Measurements from ENCODE around the gene RAPGEF1.

Gene RAPGEF1

GRCh38 chr9:131585375-131585774 is 154.5 kb downstream of the RAPGEF1 start:
- DNase-seq (ENCODE audit: low read depth, low spot score) = peak; percentile 82

GRCh38 chr9:131584858-131585257 is 155.0 kb downstream of the RAPGEF1 start:
- DNase-seq (ENCODE audit: low read depth, low spot score) = no peak

More at GRCh38 chr9:131585375-131585774, 154.5 kb downstream of the RAPGEF1 start:
- no peak overlapping the region for H3K4me3 ChIP-seq (ENCODE audit: low read length)

GRCh38 chr9:131583836-131584555 is 155.9 kb downstream of the RAPGEF1 start:
- no peak for DNase-seq (ENCODE audit: low read depth, low spot score)
- no peak overlapping the region for H3K4me3 ChIP-seq (ENCODE audit: low read length)

More at GRCh38 chr9:131584858-131585257, 155.0 kb downstream of the RAPGEF1 start:
- H3K4me3 ChIP-seq (ENCODE audit: low read length) = no peak overlapping the region

- no peak overlapping the region for H3K4me3 ChIP-seq (ENCODE audit: low read length)
- no peak for DNase-seq (ENCODE audit: low read depth, low spot score)
These were observed 156.6 kb downstream of the RAPGEF1 start for GRCh38 chr9:131583337-131583645.

- H3K4me3 ChIP-seq (ENCODE audit: low read length) = no peak overlapping the region
- DNase-seq (ENCODE audit: low read depth, low spot score) = no peak
These were observed 157.2 kb downstream of the RAPGEF1 start for GRCh38 chr9:131582466-131583336.

- DNase-seq (ENCODE audit: low read depth, low spot score) = no peak
- H3K4me3 ChIP-seq (ENCODE audit: low read length) = no peak overlapping the region
These were observed 157.8 kb downstream of the RAPGEF1 start for GRCh38 chr9:131582056-131582455.

GRCh38 chr9:131580358-131580757 is 159.5 kb downstream of the RAPGEF1 start:
- H3K4me3 ChIP-seq (ENCODE audit: low read length) = no peak overlapping the region

GRCh38 chr9:131579789-131580211 is 160.1 kb downstream of the RAPGEF1 start:
- DNase-seq (ENCODE audit: low read depth, low spot score) = no peak
- no peak overlapping the region for H3K4me3 ChIP-seq (ENCODE audit: low read length)

More at GRCh38 chr9:131580358-131580757, 159.5 kb downstream of the RAPGEF1 start:
- DNase-seq (ENCODE audit: low read depth, low spot score) = no peak

- DNase-seq (ENCODE audit: low read depth, low spot score) = no peak
- no peak overlapping the region for H3K4me3 ChIP-seq (ENCODE audit: low read length)
These were observed 161.0 kb downstream of the RAPGEF1 start for GRCh38 chr9:131578731-131579504.

GRCh38 chr9:131578021-131578420 is 161.9 kb downstream of the RAPGEF1 start:
- DNase-seq (ENCODE audit: low read depth, low spot score) = no peak
- no peak overlapping the region for H3K4me3 ChIP-seq (ENCODE audit: low read length)

- H3K4me3 ChIP-seq (ENCODE audit: low read length) = no peak overlapping the region
- no peak for DNase-seq (ENCODE audit: low read depth, low spot score)
These were observed 162.6 kb downstream of the RAPGEF1 start for GRCh38 chr9:131577005-131578000.

GRCh38 chr9:131575946-131576853 is 163.7 kb downstream of the RAPGEF1 start:
- no peak overlapping the region for H3K4me3 ChIP-seq (ENCODE audit: low read length)
- DNase-seq (ENCODE audit: low read depth, low spot score) = no peak

- no peak overlapping the region for H3K4me3 ChIP-seq (ENCODE audit: low read length)
- no peak for DNase-seq (ENCODE audit: low read depth, low spot score)
These were observed 164.9 kb downstream of the RAPGEF1 start for GRCh38 chr9:131574730-131575640.

GRCh38 chr9:131567910-131568309 is 172.0 kb downstream of the RAPGEF1 start:
- H3K4me3 ChIP-seq (ENCODE audit: low read length) = no peak overlapping the region
- DNase-seq (ENCODE audit: low read depth, low spot score) = no peak

GRCh38 chr9:131566158-131566557 is 173.7 kb downstream of the RAPGEF1 start:
- DNase-seq (ENCODE audit: low read depth, low spot score) = no peak
- H3K4me3 ChIP-seq (ENCODE audit: low read length) = no peak overlapping the region

- no peak overlapping the region for H3K4me3 ChIP-seq (ENCODE audit: low read length)
- DNase-seq (ENCODE audit: low read depth, low spot score) = no peak
These were observed 174.5 kb downstream of the RAPGEF1 start for GRCh38 chr9:131565369-131565768.
